ENCODE data around the gene TEX11. TPM values are rescaled to one million over a fixed set of nuclear protein-coding genes. Genes with fewer than 3 reads are reported as not detected.
A peak's percentile ranks its signal among the peaks of the same experiment; 100 is the strongest.
"Not testable (repeated sequence)": the region's sequence is repeated elsewhere in the genome, so short reads cannot be mapped to it uniquely, and the experiment has no call there.

Gene TEX11
- total RNA-seq, 2 donors from 2014 or later: not detected

DNA sequence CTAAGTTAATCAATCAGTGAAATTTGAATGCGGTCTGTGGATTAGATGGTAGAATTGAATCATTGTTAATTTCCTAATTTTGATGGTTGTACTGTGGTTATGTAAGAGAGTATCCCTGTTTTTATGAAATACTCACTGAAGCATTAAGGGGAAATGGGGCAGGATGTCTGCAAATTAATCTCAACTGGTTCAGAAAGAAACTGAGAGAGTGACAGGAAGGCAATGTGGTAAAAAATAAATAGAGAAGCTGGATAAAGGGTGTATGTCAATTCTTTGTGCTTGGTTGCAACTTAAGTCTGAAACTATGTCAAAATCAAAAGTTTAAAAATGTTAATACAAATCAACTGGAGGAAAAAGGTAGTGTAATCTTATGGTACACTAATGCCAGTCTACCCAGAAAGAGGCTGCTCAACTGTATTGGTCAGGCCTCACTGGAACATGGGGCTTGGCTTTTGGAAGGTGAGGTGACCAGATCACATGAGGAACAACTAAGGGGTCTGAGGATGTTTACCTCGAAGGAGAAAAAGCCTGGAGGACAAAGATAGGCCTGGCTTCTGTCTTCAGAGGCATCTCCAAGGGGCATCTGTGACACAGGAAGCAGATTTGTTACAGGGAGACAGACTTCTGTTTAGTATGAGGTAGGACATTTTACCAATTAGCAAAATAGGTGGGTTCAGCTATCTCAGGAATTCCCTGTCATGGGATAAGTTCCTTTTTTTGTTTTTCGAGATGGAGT is 380.7 kb downstream of the TEX11 start:
- H3K27ac Mint-ChIP-seq: peak overlapping the region; percentile 12 to 33
- peaks cover 2 to 9% of the 10 kb centered on the region in 2 donors for H3K4me1 Mint-ChIP-seq (ENCODE audit: low read depth in 2 of 2)
- H3K36me3 Mint-ChIP-seq: no peaks in the 10 kb centered on the region
- H3K27me3 Mint-ChIP-seq: peaks cover 0 to 10% of the 10 kb centered on the region in 2 donors
- peak overlapping the region; percentile 33 for H3K4me3 Mint-ChIP-seq
- DNase-seq (ENCODE audit: low spot score) (no peak), ATAC-seq (no peak)
- H3K9me3 Mint-ChIP-seq: no peaks in the 10 kb centered on the region

DNA sequence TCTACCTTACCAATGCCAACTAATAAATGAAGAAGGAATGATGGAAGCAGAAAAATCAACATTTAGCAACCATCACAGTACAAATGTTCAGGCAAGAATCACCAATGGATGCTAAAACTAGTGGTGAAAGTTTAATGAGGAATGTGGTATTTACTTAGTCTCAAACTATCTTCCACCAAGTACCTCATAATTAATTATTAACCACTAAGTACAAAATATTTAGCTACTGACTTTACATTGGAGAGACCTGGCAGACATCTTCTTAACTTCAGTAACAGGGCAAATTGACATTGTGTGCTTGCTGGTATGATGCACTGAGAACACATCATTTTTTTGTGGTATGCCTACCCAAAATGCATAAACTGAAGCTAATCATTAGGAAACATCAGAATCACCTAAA is 381.5 kb downstream of the TEX11 start:
- DNase-seq (ENCODE audit: low spot score): no peak
- Mint-ChIP-seq H3K27me3 (peaks cover 0 to 9% of the 10 kb centered on the region in 2 donors), H3K4me3 (peak overlapping the region; percentile 33), H3K36me3 (no peaks in the 10 kb centered on the region), H3K4me1 (ENCODE audit: low read depth in 2 of 2) (peaks cover 2 to 9% of the 10 kb centered on the region in 2 donors), H3K27ac (peak overlapping the region in 1 of 2 donors; percentile 33), H3K9me3 (no peaks in the 10 kb centered on the region)
- no peak for ATAC-seq

- DNase-seq (ENCODE audit: low spot score) (no peak), ATAC-seq (no peak)
- no peaks in the 10 kb centered on the region for H3K9me3 Mint-ChIP-seq
- no peaks in the 10 kb centered on the region for H3K36me3 Mint-ChIP-seq
- peaks cover 0 to 8% of the 10 kb centered on the region in 2 donors for H3K27me3 Mint-ChIP-seq
- no peak overlapping the region for H3K4me3 Mint-ChIP-seq
- H3K27ac Mint-ChIP-seq: no peak overlapping the region
- peaks cover 2 to 9% of the 10 kb centered on the region in 2 donors for H3K4me1 Mint-ChIP-seq (ENCODE audit: low read depth in 2 of 2)
These were observed 382.8 kb downstream of the TEX11 start for GRCh38 chrX:70525733-70526132.

DNA sequence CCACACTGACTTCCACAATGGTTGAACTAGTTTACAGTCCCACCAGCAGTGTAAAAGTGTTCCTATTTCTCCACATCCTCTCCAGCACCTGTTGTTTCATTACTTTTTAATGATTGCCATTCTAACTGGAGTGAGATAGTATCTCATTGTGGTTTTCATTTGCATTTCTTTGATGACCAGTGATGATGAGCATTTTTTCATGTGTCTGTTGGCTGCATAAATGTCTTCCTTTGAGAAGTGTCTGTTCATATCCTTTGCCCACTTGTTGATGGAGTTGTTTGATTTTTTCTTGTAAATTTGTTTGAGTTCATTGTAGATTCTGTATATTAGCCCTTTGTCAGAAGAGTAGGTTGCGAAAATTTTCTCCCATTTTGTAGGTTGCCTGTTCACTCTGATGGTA is 392.8 kb downstream of the TEX11 start:
- H3K27ac Mint-ChIP-seq: not testable (repeated sequence)

GRCh38 chrX:70515270-70515669 is 393.2 kb downstream of the TEX11 start:
- H3K9me3 Mint-ChIP-seq; H3K4me1 Mint-ChIP-seq (ENCODE audit: low read depth in 2 of 2); H3K4me3 Mint-ChIP-seq; DNase-seq (ENCODE audit: low spot score); H3K27ac Mint-ChIP-seq; H3K36me3 Mint-ChIP-seq; ATAC-seq: not testable (repeated sequence)
- H3K27me3 Mint-ChIP-seq: peaks cover 20 to 23% of the 10 kb centered on the region in 2 donors

More for the DNA sequence above, 392.8 kb downstream of the TEX11 start:
- DNase-seq (ENCODE audit: low spot score); H3K9me3 Mint-ChIP-seq; H3K4me1 Mint-ChIP-seq (ENCODE audit: low read depth in 2 of 2); H3K36me3 Mint-ChIP-seq; H3K4me3 Mint-ChIP-seq; ATAC-seq: not testable (repeated sequence)
- H3K27me3 Mint-ChIP-seq: peaks cover 20 to 23% of the 10 kb centered on the region in 2 donors

GRCh38 chrX:70509078-70509477 is 399.4 kb downstream of the TEX11 start:
- Mint-ChIP-seq H3K4me1 (ENCODE audit: low read depth in 2 of 2) (peaks cover 11 to 30% of the 10 kb centered on the region in 2 donors), H3K36me3 (no peaks in the 10 kb centered on the region), H3K4me3 (no peak overlapping the region), H3K27ac (peak overlapping the region in 1 of 2 donors; percentile 79), H3K27me3 (peaks cover 0 to 21% of the 10 kb centered on the region in 2 donors), H3K9me3 (no peaks in the 10 kb centered on the region)
- no peak for DNase-seq (ENCODE audit: low spot score)
- no peak for ATAC-seq

DNA sequence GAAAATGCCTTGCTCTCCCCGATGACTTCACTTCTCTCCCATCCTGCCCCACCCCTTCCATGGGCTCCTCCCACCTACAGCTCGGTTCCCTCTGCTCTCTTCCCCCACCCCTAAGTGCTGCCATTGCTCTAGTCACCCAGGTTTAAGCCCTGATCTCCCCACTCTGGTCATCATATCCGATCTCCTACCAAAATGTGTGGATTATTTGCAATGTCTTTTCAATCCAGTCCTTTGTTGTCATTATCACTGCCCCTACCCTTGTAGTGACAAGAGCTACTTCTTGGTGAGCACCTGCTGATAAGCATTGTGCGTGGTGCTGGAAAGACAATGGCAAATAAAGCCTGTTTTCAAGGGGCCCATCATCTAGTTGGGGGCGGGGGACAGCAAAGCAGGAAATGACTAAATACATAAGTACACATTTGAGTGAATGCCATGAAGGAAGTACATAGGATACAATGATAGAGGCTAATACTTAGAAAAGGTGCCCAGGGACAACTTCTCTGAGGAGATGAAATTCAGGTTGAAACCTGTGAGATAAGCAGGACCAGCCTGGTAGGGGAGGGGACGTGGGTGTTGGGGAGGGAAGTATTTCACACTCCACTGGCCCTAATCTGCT is 400.1 kb downstream of the TEX11 start:
- Mint-ChIP-seq H3K27ac (peak overlapping the region in 1 of 2 donors; percentile 79), H3K4me3 (peak overlapping the region; percentile 67), H3K36me3 (no peaks in the 10 kb centered on the region), H3K27me3 (peaks cover 0 to 21% of the 10 kb centered on the region in 2 donors), H3K4me1 (ENCODE audit: low read depth in 2 of 2) (peaks cover 11 to 30% of the 10 kb centered on the region in 2 donors), H3K9me3 (no peaks in the 10 kb centered on the region)
- ATAC-seq (peak; percentile 54 to 79), DNase-seq (ENCODE audit: low spot score) (no peak)

GRCh38 chrX:70505451-70505841 is 403.1 kb downstream of the TEX11 start:
- no peak for DNase-seq (ENCODE audit: low spot score)
- Mint-ChIP-seq H3K27ac (no peak overlapping the region), H3K27me3 (peaks cover 0 to 17% of the 10 kb centered on the region in 2 donors), H3K9me3 (no peaks in the 10 kb centered on the region), H3K4me1 (ENCODE audit: low read depth in 2 of 2) (peaks cover 11 to 30% of the 10 kb centered on the region in 2 donors), H3K4me3 (no peak overlapping the region), H3K36me3 (no peaks in the 10 kb centered on the region)
- no peak for ATAC-seq

DNA sequence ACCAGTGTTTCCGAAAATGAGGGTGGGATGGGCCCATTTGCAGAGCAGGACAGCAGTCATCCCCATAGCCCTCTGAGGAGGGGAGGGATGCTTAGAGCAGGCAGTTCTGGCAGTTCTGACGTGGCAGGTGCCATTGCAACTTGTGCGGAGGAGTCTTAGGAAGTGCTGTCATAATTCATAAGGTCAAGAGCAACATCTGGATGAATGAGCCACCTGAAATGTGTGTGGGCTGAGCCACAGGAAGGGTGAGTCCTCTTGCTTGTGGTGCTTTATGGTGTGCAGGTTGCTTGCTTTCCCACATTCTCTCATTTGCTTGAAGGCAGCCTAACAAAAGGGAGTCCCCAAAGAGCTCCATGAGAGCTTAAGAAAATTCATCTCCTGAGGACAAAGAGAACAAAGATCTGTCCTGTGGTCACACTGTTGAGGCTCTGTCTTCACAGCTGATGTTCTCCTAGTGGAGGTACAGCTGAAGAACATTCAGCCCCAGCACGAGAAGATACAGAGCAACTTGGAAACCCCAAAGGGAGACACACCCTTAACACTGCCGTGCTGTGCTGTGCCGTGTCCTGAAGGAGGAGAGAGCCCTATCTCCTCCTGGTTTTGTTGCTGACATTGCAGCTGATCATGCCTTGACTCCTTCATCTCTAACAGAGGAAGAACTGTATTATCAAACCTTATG is 403.6 kb downstream of the TEX11 start:
- H3K36me3 Mint-ChIP-seq: no peaks in the 10 kb centered on the region
- ATAC-seq (peak in 1 of 2 donors; percentile 63), DNase-seq (ENCODE audit: low spot score) (no peak)
- no peak overlapping the region for H3K4me3 Mint-ChIP-seq
- H3K9me3 Mint-ChIP-seq: no peaks in the 10 kb centered on the region
- no peak overlapping the region for H3K27ac Mint-ChIP-seq
- H3K27me3 Mint-ChIP-seq: peaks cover 0 to 13% of the 10 kb centered on the region in 2 donors
- H3K4me1 Mint-ChIP-seq (ENCODE audit: low read depth in 2 of 2): peaks cover 11 to 30% of the 10 kb centered on the region in 2 donors

DNA sequence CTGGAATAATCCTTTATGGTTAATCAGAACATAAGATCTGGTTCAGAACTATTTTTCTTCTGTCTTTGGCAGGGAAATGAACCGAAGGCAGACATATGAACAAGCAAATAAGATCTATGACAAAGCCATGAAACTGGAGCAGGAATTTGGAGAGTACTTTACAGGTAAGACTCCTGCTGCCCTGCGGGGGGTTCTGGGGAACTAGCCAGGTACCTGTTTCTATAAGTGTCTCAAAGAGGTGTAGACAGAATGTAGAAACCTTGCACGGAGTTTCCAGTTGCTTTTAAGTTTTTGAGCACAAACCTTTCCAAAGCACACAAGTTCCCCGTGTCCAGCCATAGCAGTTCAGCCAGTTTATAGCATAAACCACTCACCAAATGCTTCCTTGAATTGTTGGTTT is 407.7 kb downstream of the TEX11 start:
- H3K4me1 Mint-ChIP-seq (ENCODE audit: low read depth in 2 of 2): peaks cover 0 to 11% of the 10 kb centered on the region in 2 donors
- H3K36me3 Mint-ChIP-seq: no peaks in the 10 kb centered on the region
- H3K27me3 Mint-ChIP-seq: no peaks in the 10 kb centered on the region

DNA sequence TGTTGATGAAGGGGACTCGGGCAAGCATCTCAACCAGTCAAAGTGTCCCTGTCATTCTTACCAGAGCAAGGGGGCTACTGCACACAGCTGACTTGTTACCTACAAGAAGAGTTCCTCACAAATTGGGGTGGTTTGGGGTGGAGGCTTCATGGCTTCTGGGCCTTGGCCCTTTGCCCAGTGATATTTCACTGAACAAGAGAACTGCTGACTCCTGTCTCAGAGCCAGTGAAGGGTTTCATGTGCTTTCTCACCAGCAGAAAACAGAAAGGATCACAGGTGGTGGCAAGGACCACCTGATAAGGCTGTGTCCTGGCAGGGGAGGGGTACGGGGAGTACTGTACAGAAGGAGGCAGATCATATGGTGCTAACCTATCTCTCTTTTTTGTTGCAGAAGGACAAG is 410.4 kb downstream of the TEX11 start:
- H3K36me3 Mint-ChIP-seq: no peaks in the 10 kb centered on the region
- DNase-seq (ENCODE audit: low spot score): no peak
- no peaks in the 10 kb centered on the region for H3K27me3 Mint-ChIP-seq
- no peak overlapping the region for H3K4me3 Mint-ChIP-seq
- ATAC-seq: no peak
- no peaks in the 10 kb centered on the region for H3K9me3 Mint-ChIP-seq
- H3K4me1 Mint-ChIP-seq (ENCODE audit: low read depth in 2 of 2): no peaks in the 10 kb centered on the region
- no peak overlapping the region for H3K27ac Mint-ChIP-seq

More for the DNA sequence above, 407.7 kb downstream of the TEX11 start:
- Mint-ChIP-seq H3K27ac (no peak overlapping the region), H3K9me3 (no peaks in the 10 kb centered on the region), H3K4me3 (no peak overlapping the region)
- ATAC-seq: no peak
- DNase-seq (ENCODE audit: low spot score): no peak

DNA sequence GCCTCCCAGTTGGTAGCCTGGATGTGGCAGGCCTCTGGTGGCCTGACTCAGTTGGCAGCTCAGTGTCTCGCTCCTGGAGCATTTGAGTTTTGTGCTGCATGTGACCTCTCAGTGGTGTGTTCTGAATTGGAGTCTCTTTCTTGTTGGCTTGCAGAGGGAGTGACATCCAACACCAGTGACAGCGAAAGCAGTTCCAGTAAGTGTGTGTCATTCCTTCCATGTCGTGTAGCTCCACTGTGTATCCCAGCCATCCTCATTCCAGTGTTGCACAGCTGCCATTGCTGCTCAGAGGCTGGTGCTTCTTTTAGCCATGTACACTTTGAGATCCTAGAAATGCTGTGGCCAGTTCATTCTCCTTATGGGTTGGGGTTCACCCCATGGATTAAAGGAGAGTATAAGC is 411.5 kb downstream of the TEX11 start:
- Mint-ChIP-seq H3K27ac (no peak overlapping the region), H3K4me1 (ENCODE audit: low read depth in 2 of 2) (peaks cover 0 to 4% of the 10 kb centered on the region in 2 donors), H3K4me3 (no peak overlapping the region), H3K27me3 (peaks cover 0 to 4% of the 10 kb centered on the region in 2 donors), H3K9me3 (no peaks in the 10 kb centered on the region), H3K36me3 (no peaks in the 10 kb centered on the region)
- no peak for DNase-seq (ENCODE audit: low spot score)
- no peak for ATAC-seq

DNA sequence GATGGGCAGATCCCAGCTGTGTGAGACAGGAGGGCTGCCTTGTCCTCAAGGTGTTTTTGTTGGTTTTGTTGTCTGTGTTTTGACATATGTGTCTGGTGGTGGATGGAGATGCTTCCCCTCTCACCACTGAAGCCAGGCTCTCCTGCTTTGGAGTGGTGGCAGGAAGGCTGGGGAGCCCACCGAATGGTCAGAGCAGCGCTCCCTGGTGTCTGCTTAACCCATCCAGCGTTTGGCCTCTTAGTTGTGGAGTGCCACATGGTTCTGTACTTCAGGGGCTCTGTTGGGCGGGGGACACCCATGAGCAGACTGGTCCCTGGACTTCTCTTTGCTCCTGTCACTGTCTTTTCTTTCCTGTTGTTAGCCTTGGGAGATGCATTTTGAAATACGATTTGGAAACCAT is 412.0 kb downstream of the TEX11 start:
- no peaks in the 10 kb centered on the region for H3K36me3 Mint-ChIP-seq
- no peak overlapping the region for H3K27ac Mint-ChIP-seq

DNA sequence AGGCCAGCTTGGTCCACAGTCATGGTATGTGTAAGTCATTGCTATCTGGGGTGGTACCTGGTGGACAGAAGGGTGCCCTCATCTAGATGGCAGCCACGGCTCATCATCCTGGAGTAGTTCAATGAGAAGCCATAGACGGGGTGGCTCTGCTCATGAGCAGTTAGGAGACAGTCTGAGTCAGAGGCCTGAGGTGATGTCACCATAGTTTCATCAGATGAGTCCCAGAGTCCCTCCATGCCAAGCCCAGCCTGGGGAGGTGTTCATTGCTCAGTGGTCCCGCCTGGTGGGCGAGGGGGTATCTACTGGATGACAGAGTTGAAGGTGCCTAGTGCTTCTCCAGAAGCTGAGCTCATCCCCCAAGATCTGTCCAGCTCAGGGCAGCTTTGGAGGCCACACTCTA is 414.1 kb downstream of the TEX11 start:
- Mint-ChIP-seq H3K27me3 (peaks cover 0 to 5% of the 10 kb centered on the region in 2 donors), H3K27ac (no peak overlapping the region), H3K9me3 (no peaks in the 10 kb centered on the region), H3K36me3 (no peaks in the 10 kb centered on the region), H3K4me1 (ENCODE audit: low read depth in 2 of 2) (peaks cover 0 to 6% of the 10 kb centered on the region in 2 donors), H3K4me3 (no peak overlapping the region)
- ATAC-seq (peak in 1 of 2 donors; percentile 66), DNase-seq (ENCODE audit: low spot score) (no peak)

More for the DNA sequence above, 412.0 kb downstream of the TEX11 start:
- H3K9me3 Mint-ChIP-seq: no peaks in the 10 kb centered on the region
- DNase-seq (ENCODE audit: low spot score) (no peak), ATAC-seq (no peak)
- H3K4me1 Mint-ChIP-seq (ENCODE audit: low read depth in 2 of 2): peaks cover 0 to 6% of the 10 kb centered on the region in 2 donors
- peaks cover 0 to 5% of the 10 kb centered on the region in 2 donors for H3K27me3 Mint-ChIP-seq
- no peak overlapping the region for H3K4me3 Mint-ChIP-seq
